Measurements from ENCODE around the gene TMEM123. TPM values are rescaled to one million over a fixed set of nuclear protein-coding genes. Genes with fewer than 3 reads are reported as not detected.

The TMEM123 gene
- total and polyA plus RNA-seq, 2 of the 8 experiments (the other 6 are each of a cell fraction or from before 2014, with no cell fraction given): 75.5 to 80.1 TPM

- no peak for TF ChIP-seq CHD7 (IDR thresholded peaks at IDR 0.05; ENCODE audit: insufficient replicate concordance, low read length)
- TF ChIP-seq CHD2 (IDR thresholded peaks at IDR 0.05; ENCODE audit: low read length): no peak
- TF ChIP-seq RNF2 (IDR thresholded peaks at IDR 0.05; ENCODE audit: borderline replicate concordance, low read depth, low read length, missing control alignments, poor library complexity, severe bottlenecking): no peak
- TF ChIP-seq GTF2F1 (IDR thresholded peaks at IDR 0.05; ENCODE audit: borderline replicate concordance, low read depth, low read length): no peak
- TF ChIP-seq CBX5 (IDR thresholded peaks at IDR 0.05; ENCODE audit: low read depth, low read length): no peak
- no peak for TF ChIP-seq SP4 (IDR thresholded peaks at IDR 0.05; ENCODE audit: low read length)
Observed at GRCh38 chr11:102464859-102465500, 12.4 kb upstream of the TMEM123 start (continued).
